Hepatocyte (in vitro differentiated cells): ENCODE measurements around the gene VIPR2. TPM values are rescaled to one million over a fixed set of nuclear protein-coding genes. Genes with fewer than 3 reads are reported as not detected.

Source experiments
- DNase-seq: peaks from one replicate; pipeline ENCODE4 v3.0.0-alpha.2; 2016; ENCODE audit warnings: low spot score
- H2AFZ ChIP-seq: fragments of 200-600 bp; sonication (generic); 2 replicates; pipeline ENCODE4 v1.6.0; 2016; ENCODE audit warnings: antibody characterized with exemption, mild to moderate bottlenecking
- H3K27ac ChIP-seq: fragments of 200-600 bp; sonication (generic); 2 replicates; pipeline ENCODE4 v1.5.1; 2016; ENCODE audit warnings: mild to moderate bottlenecking
- H3K27me3 ChIP-seq: fragments of 200-600 bp; sonication (generic); 2 replicates; pipeline ENCODE4 v1.6.1; 2016
- H3K36me3 ChIP-seq: fragments of 200-600 bp; sonication (generic); replicated peaks from 2 replicates; pipeline ENCODE4 v1.5.1; 2016; ENCODE audit warnings: low read depth; ENCODE audit not compliant: insufficient read depth
- H3K4me1 ChIP-seq: fragments of 200-600 bp; sonication (generic); 2 replicates; pipeline ENCODE4 v1.5.1; 2016; ENCODE audit warnings: mild to moderate bottlenecking, moderate library complexity; ENCODE audit not compliant: insufficient read depth
- H3K4me2 ChIP-seq: fragments of 200-600 bp; sonication (generic); 2 replicates; pipeline ENCODE4 v1.6.0; 2016
- H3K4me3 ChIP-seq: fragments of 200-600 bp; sonication (generic); 2 replicates; pipeline ENCODE4 v1.5.1; 2016; ENCODE audit warnings: mild to moderate bottlenecking
- H3K79me2 ChIP-seq: fragments of 200-600 bp; sonication (generic); 2 replicates; pipeline ENCODE4 v1.6.0; 2017; ENCODE audit warnings: mild to moderate bottlenecking
- H3K9me2 ChIP-seq: fragments of 200-600 bp; sonication (generic); replicated peaks from 2 replicates; pipeline ENCODE4 v1.6.0; 2017; ENCODE audit warnings: mild to moderate bottlenecking; ENCODE audit not compliant: insufficient read depth
- H3K9me3 ChIP-seq: fragments of 200-600 bp; sonication (generic); 2 replicates; pipeline ENCODE4 v1.5.1; 2016; ENCODE audit warnings: low read depth, mild to moderate bottlenecking
- H4K20me1 ChIP-seq: fragments of 200-600 bp; sonication (generic); 2 replicates; pipeline ENCODE4 v1.6.0; 2016; ENCODE audit warnings: mild to moderate bottlenecking; ENCODE audit not compliant: insufficient read depth, poor library complexity, severe bottlenecking
- CTCF ChIP-seq: fragments of 200-600 bp; sonication (generic); IDR thresholded peaks from 2 replicates; pipeline ENCODE4 v1.5.1; 2016; ENCODE audit warnings: antibody characterized with exemption, mild to moderate bottlenecking; ENCODE audit not compliant: poor library complexity
- EZH2 ChIP-seq: fragments of 200-600 bp; sonication (generic); IDR thresholded peaks from 2 replicates; pipeline ENCODE4 v1.6.1; 2016; ENCODE audit warnings: antibody characterized with exemption, mild to moderate bottlenecking, borderline replicate concordance
- EZH2phosphoT487 ChIP-seq: fragments of 200-600 bp; sonication (generic); IDR thresholded peaks from one replicate; pipeline ENCODE4 v1.6.1; 2018; ENCODE audit warnings: antibody characterized with exemption, mild to moderate bottlenecking, low read depth, moderate library complexity; ENCODE audit not compliant: unreplicated experiment, severe bottlenecking
- WGBS: methylation state at CpG from one replicate; pipeline ENCODE4 v1.1.6; 2016; ENCODE audit warnings: low lambda C conversion rate; ENCODE audit errors: missing lambda C conversion rate; 5-methylcytosine and 5-hydroxymethylcytosine counted together
- polyA plus RNA-seq: library from polyadenylated mRNA; unstranded; fragments of >200 nt; fragmentation: Nextera tagmentation; extraction: Ambion mirVana; gene quantifications from 2 replicates; pipeline ENCODE4 v1.2.1, GENCODE V29; 2016
- total RNA-seq: library from RNA; depleted of rRNA; stranded (reverse); fragments of >200 nt; gene quantifications from 2 replicates; pipeline ENCODE4 v1.2.3, GENCODE V29; 2014

Gene VIPR2
- total and polyA plus RNA-seq, 2 experiments from 2014 or later, result 2.7 to 3.4 TPM

GRCh38 chr7:159086301-159086925, 58.3 kb downstream of the VIPR2 start:
- no peak overlapping the region for H3K4me2 ChIP-seq
- no peaks in the 10 kb centered on the region for H3K9me2 ChIP-seq
- H2AFZ ChIP-seq, result no peak overlapping the region
- no peaks in the 10 kb centered on the region for H3K79me2 ChIP-seq
- H4K20me1 ChIP-seq, result no peaks in the 10 kb centered on the region
- WGBS, result 97% methylated on average over 10 of the region's 10 CpGs
- no peaks in the 10 kb centered on the region for H3K9me3 ChIP-seq
- no peak for TF ChIP-seq CTCF
- no peak for TF ChIP-seq EZH2
- no peak for TF ChIP-seq EZH2phosphoT487
- no peak overlapping the region for H3K27ac ChIP-seq
- H3K36me3 ChIP-seq, result no peaks in the 10 kb centered on the region
- DNase-seq, result no peak
- H3K4me3 ChIP-seq, result no peak overlapping the region
- H3K27me3 ChIP-seq, result no peaks in the 10 kb centered on the region
- H3K4me1 ChIP-seq, result no peaks in the 10 kb centered on the region

GRCh38 chr7:159084069-159084801, 60.4 kb downstream of the VIPR2 start:
- Histone ChIP-seq H3K4me3 (no peak overlapping the region), H3K9me3 (no peaks in the 10 kb centered on the region), H3K79me2 (no peaks in the 10 kb centered on the region), H3K4me2 (no peak overlapping the region), H3K9me2 (no peaks in the 10 kb centered on the region), H3K27me3 (no peaks in the 10 kb centered on the region), H4K20me1 (no peaks in the 10 kb centered on the region), H2AFZ (no peak overlapping the region), H3K36me3 (no peaks in the 10 kb centered on the region), H3K4me1 (no peaks in the 10 kb centered on the region), H3K27ac (no peak overlapping the region)
- TF ChIP-seq EZH2phosphoT487 (no peak), CTCF (no peak), EZH2 (no peak)
- DNase-seq, result no peak
- WGBS, result 82% methylated on average over 27 of the region's 27 CpGs

GRCh38 chr7:159083698-159084068, 61.0 kb downstream of the VIPR2 start:
- H3K79me2 ChIP-seq, result no peaks in the 10 kb centered on the region
- no peaks in the 10 kb centered on the region for H3K36me3 ChIP-seq
- no peaks in the 10 kb centered on the region for H3K9me2 ChIP-seq
- H3K27ac ChIP-seq, result no peak overlapping the region
- no peak overlapping the region for H2AFZ ChIP-seq
- no peaks in the 10 kb centered on the region for H4K20me1 ChIP-seq
- no peaks in the 10 kb centered on the region for H3K27me3 ChIP-seq
- no peak for TF ChIP-seq EZH2phosphoT487
- no peak for TF ChIP-seq EZH2
- TF ChIP-seq CTCF, result no peak
- no peaks in the 10 kb centered on the region for H3K9me3 ChIP-seq
- H3K4me2 ChIP-seq, result no peak overlapping the region
- 88% methylated on average over 2 of the region's 2 CpGs for WGBS
- no peaks in the 10 kb centered on the region for H3K4me1 ChIP-seq
- no peak overlapping the region for H3K4me3 ChIP-seq
- no peak for DNase-seq
